ENCODE measurements around the gene SYNJ2. TPM values are rescaled to one million over a fixed set of nuclear protein-coding genes. Genes with fewer than 3 reads are reported as not detected.

SYNJ2 gene
- total RNA-seq, 1 experiment from 2014 or later: 10.3 TPM

GRCh38 chr6:158110986-158111385, 129.3 kb downstream of the SYNJ2 start:
- POLR2A ChIA-PET: interaction anchor here (0.7 kb wide), 1 partner anchor 416 kb away, joined by 3 read pairs; no protein-coding TSS in a partner anchor
- intact Hi-C loops (cut with micrococcal nuclease): no loop called here
- no peak overlapping the region for H3K4me3 Mint-ChIP-seq (ENCODE audit: unreplicated experiment)

GRCh38 chr6:158111987-158112386, 130.3 kb downstream of the SYNJ2 start:
- no peak overlapping the region for H3K4me3 Mint-ChIP-seq (ENCODE audit: unreplicated experiment)
- intact Hi-C loops (cut with micrococcal nuclease): no loop called here
- H3K36me3 Mint-ChIP-seq (ENCODE audit: insufficient read depth, unreplicated experiment): peaks cover 11% of the 10 kb centered on the region
- no TSS peak for BruUV-seq (replicated peaks)
- H3K27ac Mint-ChIP-seq (ENCODE audit: low read depth, unreplicated experiment): no peak overlapping the region
- DNase-seq (ENCODE audit: unreplicated experiment): no peak
- H3K27me3 Mint-ChIP-seq (ENCODE audit: insufficient read depth, unreplicated experiment): no peaks in the 10 kb centered on the region
- no peak for TF ChIP-seq CTCF (IDR thresholded peaks at IDR 0.05; ENCODE audit: unreplicated experiment)
- peaks cover 6% of the 10 kb centered on the region for H3K4me1 Mint-ChIP-seq (ENCODE audit: insufficient read depth, unreplicated experiment)
- ChIA-PET POLR2A (no interaction called here), CTCF (interaction anchor here (1.4 to 1.5 kb wide), 2 partner anchors 40 to 355 kb away, joined by 3 to 5 read pairs; no protein-coding TSS in a partner anchor)
- no peaks in the 10 kb centered on the region for H3K9me3 Mint-ChIP-seq (ENCODE audit: unreplicated experiment)

More at GRCh38 chr6:158110986-158111385, 129.3 kb downstream of the SYNJ2 start:
- CTCF ChIA-PET: no interaction called here
- no peak overlapping the region for H3K27ac Mint-ChIP-seq (ENCODE audit: low read depth, unreplicated experiment)
- H3K4me1 Mint-ChIP-seq (ENCODE audit: insufficient read depth, unreplicated experiment): peaks cover 6% of the 10 kb centered on the region
- DNase-seq (ENCODE audit: unreplicated experiment): no peak
- no peaks in the 10 kb centered on the region for H3K9me3 Mint-ChIP-seq (ENCODE audit: unreplicated experiment)
- TF ChIP-seq CTCF (IDR thresholded peaks at IDR 0.05; ENCODE audit: unreplicated experiment): no peak
- no TSS peak for BruUV-seq (replicated peaks)
- peaks cover 11% of the 10 kb centered on the region for H3K36me3 Mint-ChIP-seq (ENCODE audit: insufficient read depth, unreplicated experiment)
- no peaks in the 10 kb centered on the region for H3K27me3 Mint-ChIP-seq (ENCODE audit: insufficient read depth, unreplicated experiment)

- H3K27ac Mint-ChIP-seq (ENCODE audit: low read depth, unreplicated experiment): no peak overlapping the region
- peaks cover 6% of the 10 kb centered on the region for H3K4me1 Mint-ChIP-seq (ENCODE audit: insufficient read depth, unreplicated experiment)
- CTCF ChIA-PET: no interaction called here
- no peak for TF ChIP-seq CTCF (IDR thresholded peaks at IDR 0.05; ENCODE audit: unreplicated experiment)
- H3K9me3 Mint-ChIP-seq (ENCODE audit: unreplicated experiment): no peaks in the 10 kb centered on the region
- H3K36me3 Mint-ChIP-seq (ENCODE audit: insufficient read depth, unreplicated experiment): peaks cover 11% of the 10 kb centered on the region
- POLR2A ChIA-PET: interaction anchor here (1.1 kb wide), 1 partner anchor 28 kb away, joined by 3 read pairs; no protein-coding TSS in a partner anchor
- intact Hi-C loops (cut with micrococcal nuclease): no loop called here
- no peak overlapping the region for H3K4me3 Mint-ChIP-seq (ENCODE audit: unreplicated experiment)
- BruUV-seq (replicated peaks): no TSS peak
- DNase-seq (ENCODE audit: unreplicated experiment): no peak
- no peaks in the 10 kb centered on the region for H3K27me3 Mint-ChIP-seq (ENCODE audit: insufficient read depth, unreplicated experiment)
These were observed 132.1 kb downstream of the SYNJ2 start for GRCh38 chr6:158113802-158114201.

DNA sequence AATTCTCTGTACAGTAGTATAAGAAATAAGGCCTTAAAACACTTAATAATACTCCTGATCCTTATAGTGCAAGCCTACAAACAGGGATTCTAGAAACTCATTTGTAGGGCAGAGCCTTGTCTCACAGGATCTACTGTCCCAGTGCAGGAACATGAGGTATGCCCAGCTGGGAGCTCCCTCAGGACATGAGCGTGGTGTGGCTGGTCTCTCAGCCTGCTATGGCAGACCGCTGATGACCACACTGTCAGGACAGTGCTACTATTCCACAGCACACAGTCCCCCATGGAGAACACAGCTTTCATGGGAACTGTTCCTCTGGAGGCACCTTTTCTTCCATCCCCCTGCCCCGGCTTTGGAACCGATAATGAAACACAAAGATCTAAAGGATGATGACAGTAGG, 133.4 kb downstream of the SYNJ2 start:
- Mint-ChIP-seq H3K36me3 (ENCODE audit: insufficient read depth, unreplicated experiment) (peaks cover 6% of the 10 kb centered on the region), H3K4me1 (ENCODE audit: insufficient read depth, unreplicated experiment) (no peaks in the 10 kb centered on the region), H3K27ac (ENCODE audit: low read depth, unreplicated experiment) (no peak overlapping the region), H3K4me3 (ENCODE audit: unreplicated experiment) (no peak overlapping the region), H3K27me3 (ENCODE audit: insufficient read depth, unreplicated experiment) (no peaks in the 10 kb centered on the region), H3K9me3 (ENCODE audit: unreplicated experiment) (no peaks in the 10 kb centered on the region)
- ChIA-PET POLR2A (no interaction called here), CTCF (no interaction called here)
- intact Hi-C loops (cut with micrococcal nuclease): no loop called here
- DNase-seq (ENCODE audit: unreplicated experiment): no peak
- no TSS peak for BruUV-seq (replicated peaks)
- TF ChIP-seq CTCF (IDR thresholded peaks at IDR 0.05; ENCODE audit: unreplicated experiment): no peak

Measured in MCF 10A (cell line).